Measurements from ENCODE around the gene LTA.

DNA sequence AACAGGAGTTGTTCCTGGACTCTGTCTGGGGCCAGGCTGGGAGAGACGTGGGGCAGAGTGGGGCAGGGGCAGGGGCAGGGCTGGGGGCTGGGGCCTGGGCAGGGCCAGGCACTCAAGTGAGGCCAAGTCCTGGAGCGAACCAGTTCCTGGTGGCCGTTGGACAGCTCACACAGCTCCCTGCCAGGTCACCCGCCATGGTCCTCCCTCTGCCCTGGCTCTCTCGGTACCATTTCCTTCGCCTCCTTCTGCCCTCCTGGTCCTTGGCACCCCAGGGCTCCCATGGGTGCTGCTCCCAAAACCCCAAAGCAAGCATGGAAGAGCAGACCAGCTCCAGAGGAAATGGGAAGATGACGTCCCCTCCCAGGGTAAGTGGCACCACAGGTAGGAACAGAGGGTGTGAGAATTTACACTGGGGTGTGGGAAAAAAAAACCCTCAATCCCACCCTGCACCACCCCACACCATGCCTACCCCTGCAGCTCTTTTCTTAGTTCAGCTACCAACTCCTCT is 43.2 kb upstream of the LTA start, which contains the start of gene MCCD1:
- TF ChIP-seq ZFP3 (tag by site-specific recombination; IDR thresholded peaks at IDR 0.05; ENCODE audit: low read depth) (no peak), ZNF302 (tag by site-specific recombination; IDR thresholded peaks at IDR 0.05; ENCODE audit: low read depth) (no peak), TRIM28 (IDR thresholded peaks at IDR 0.05; ENCODE audit: borderline replicate concordance, low read length) (no peak)
